Breast epithelium (tissue), 3 donors: Measurements from ENCODE around the gene UST.

Experiments used
- CTCF ChIP-seq, 3 donors: fragments of 450-650 bp; IDR thresholded peaks; one replicate each; pipeline ENCODE4 v1.5.1; 2016 to 2017; ENCODE audit warnings: antibody characterized with exemption in 3 of 3, mild to moderate bottlenecking in 3 of 3, moderate library complexity in 3 of 3
- POLR2AphosphoS5 ChIP-seq, 3 donors: sonication (generic); formaldehyde crosslinking; IDR thresholded peaks; one replicate each; pipeline ENCODE4 v1.6.1; 2017; ENCODE audit warnings: antibody characterized with exemption in 3 of 3

DNA sequence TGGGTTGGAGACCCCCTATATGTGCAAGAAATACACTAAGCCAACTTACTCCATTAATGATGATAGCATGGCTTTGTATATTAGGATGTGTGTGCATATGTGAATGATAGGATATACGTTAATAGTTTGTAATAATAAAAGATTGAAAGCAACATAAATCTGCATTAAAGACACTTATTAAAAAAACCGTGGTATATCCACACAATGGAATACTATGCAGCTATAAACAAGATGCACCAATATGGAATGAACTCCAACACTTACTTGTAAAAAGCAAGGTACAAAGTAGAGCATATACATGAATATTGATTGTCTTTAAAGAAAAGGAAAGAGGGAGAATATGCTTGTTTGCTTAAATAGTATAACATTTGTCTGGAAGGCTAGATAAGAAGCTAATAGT, 68.0 kb downstream of the UST start:
- TF ChIP-seq CTCF (IDR thresholded peaks at IDR 0.05) (no peak), POLR2AphosphoS5 (IDR thresholded peaks at IDR 0.05) (no peak)
